Stimulated activated CD8-positive, alpha-beta memory T cell treated with anti-CD3 and anti-CD28 coated beads, Interleukin-2, amount 100 ng/mL, for 1 hour (primary cell): ENCODE measurements around the gene OR7A10.
"Not testable (repeated sequence)": the region's sequence is repeated elsewhere in the genome, so short reads cannot be mapped to it uniquely, and the experiment has no call there.

Source experiments
- DNase-seq, 2 donors: peaks; one replicate each; pipeline ENCODE4 v3.0.0-alpha.2; 2020; ENCODE audit warnings: low read depth in 2 of 2

OR7A10 gene

GRCh38 chr19:14795078-14795721 is 53.5 kb downstream of the OR7A10 start:
- no peak for DNase-seq

- DNase-seq: not testable (repeated sequence)
These were observed 56.5 kb downstream of the OR7A10 start for GRCh38 chr19:14792250-14792649.
